GM12874 (cell line): ENCODE results near the gene JAML.

Source experiments
- TF ChIP-seq, protein P1 (sequence below): IDR thresholded peaks from 2 replicates; pipeline ENCODE4 v1.5.1; 2011; ENCODE audit warnings: low read depth, mild to moderate bottlenecking, control low read depth, low read length, moderate library complexity; ENCODE audit not compliant: insufficient read depth

JAML gene

GRCh38 chr11:118184784-118185579 lies 39.8 kb downstream of the JAML start:
- TF ChIP-seq, protein P1, sequence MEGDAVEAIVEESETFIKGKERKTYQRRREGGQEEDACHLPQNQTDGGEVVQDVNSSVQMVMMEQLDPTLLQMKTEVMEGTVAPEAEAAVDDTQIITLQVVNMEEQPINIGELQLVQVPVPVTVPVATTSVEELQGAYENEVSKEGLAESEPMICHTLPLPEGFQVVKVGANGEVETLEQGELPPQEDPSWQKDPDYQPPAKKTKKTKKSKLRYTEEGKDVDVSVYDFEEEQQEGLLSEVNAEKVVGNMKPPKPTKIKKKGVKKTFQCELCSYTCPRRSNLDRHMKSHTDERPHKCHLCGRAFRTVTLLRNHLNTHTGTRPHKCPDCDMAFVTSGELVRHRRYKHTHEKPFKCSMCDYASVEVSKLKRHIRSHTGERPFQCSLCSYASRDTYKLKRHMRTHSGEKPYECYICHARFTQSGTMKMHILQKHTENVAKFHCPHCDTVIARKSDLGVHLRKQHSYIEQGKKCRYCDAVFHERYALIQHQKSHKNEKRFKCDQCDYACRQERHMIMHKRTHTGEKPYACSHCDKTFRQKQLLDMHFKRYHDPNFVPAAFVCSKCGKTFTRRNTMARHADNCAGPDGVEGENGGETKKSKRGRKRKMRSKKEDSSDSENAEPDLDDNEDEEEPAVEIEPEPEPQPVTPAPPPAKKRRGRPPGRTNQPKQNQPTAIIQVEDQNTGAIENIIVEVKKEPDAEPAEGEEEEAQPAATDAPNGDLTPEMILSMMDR = no peak

DNA sequence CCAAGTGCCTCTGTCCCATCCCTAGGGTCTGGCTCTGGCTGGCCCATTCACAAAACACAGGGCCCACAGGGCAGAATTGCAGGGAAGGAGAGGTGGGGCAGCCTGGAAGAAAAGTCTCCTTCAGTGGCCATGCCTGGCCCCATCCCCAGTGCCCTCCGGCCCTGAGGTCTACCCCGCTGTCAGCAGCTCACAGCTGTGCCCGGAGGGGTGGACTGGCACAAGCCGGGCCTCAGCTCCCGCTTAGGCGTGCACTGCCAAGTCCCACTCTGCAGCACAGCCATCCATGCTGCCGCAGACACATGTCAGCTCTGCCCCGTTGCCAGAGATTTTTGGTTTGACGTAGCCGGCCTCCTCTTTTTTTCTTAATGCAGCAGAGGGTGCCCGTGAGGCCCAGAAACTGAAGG lies 44.5 kb downstream of the JAML start:
- TF ChIP-seq, protein P1 = no peak

DNA sequence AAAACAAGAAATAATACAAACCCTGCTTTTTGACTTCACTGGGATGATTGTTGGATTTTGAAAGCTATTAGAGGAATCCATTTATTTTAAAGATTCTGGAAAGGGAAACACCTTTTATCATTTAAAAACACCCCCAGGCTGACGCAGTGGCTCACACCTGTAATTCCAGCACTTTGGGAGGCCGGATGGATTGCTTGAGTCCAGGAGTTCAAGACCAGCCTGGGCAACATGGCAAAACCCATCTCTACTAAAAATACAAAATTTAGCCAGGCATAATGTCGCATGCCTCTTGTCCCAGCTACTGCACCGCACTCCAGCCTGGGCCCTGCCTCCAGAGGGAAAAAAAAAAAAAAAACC lies 48.1 kb downstream of the JAML start:
- TF ChIP-seq, protein P1 = no peak

DNA sequence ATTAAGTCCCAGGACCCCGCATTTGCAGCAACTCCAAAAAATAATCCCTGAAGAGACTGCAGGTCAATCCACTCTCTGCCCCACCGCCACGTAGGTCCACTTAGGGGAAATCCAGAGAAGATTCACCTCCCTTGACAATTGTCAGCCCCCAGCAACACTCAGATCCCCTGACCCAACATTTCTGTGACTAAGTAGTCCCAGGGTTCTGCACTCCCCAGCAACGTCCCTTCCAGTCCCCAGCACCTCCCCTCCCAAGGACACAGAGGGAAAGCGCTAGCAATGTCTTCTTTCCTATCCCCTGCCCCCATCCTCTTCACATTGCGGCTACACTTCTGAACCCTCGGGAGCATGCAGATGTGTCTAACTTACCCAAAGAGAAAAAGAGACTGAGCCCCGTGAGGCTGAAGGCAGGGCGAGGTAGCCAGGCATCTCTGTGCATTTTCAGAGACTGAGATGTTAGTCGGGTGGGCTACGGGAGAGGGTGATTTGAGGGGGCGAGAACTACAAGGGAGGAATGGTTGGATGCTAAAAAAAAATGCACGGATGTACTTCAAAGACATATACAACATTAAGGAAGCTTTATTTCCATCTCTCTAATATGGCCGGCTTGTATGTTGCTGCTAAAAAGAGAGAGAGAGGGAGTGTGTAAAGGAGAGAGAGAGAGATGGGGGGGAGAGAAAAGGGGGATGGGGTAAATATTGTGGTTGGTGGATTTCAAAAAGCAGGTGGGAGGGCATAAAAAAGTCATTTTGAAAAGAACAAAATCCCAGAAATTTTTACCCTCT lies 48.6 kb downstream of the JAML start, which contains the start of gene SCN2B:
Gene SCN2B, minus strand, starts transcription at position 647 of the 785 bp plus-strand sequence. Its CDS starts 208 bp downstream, at position 439.
- TF ChIP-seq, protein P1 = no peak

- TF ChIP-seq, protein P1 = no peak
These were observed 49.5 kb downstream of the JAML start for GRCh38 chr11:118175031-118175992.

DNA sequence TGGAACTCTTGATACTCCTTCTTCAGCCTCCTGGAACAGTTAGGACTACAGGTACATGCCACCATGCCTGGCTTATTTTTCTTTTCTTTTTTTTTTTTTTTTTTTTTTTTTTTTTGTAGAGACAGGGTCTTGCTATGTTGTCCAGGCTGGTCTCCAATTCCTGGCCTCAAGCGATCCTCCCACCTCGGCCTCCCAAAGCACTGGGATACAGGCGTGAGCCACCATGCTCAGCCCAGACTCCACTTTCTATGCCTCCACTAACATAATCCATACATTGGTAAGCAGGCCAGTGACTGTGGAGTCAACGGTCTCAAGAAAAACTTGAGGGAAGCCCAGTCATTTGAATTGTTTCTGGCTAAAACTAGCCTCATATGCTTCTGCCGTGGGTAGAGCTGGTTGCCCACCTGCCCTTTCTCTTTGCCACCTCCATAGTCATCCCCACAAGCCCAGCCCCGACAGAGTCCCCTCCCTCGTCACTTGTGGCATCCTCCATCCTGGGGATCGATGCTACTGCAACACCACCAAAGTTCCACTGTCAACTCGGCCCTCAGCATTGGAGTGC lies 50.7 kb downstream of the JAML start:
- TF ChIP-seq, protein P1 = no peak
